Measurements from ENCODE around the gene VAPB.

DNA sequence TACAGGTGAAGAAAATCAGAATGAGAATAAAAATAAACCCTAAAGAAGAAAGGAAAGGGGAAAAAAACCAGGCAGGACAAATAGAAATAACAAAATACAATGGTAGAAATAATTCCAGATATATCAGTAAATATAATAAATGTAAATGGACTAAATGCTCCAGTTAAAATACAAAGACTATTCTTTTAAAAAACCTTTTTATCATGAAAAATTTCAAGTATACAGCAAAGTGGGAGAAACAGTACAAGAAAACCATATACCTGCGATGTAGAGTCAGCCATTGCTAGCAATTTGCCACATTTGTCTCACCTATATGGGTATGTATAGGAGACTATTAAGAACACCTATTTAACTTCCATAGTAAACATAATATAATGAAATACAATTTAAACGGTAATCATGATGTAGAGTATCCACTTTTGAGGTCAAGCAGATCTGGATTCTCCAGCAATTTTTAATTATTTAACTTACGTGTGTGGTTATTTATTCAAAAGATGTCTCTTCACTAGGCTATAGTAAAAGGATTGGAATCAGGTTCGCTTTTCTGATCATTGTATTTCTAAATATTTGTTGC lies 914 bp upstream of the VAPB start:
- TF ChIP-seq, protein P1, sequence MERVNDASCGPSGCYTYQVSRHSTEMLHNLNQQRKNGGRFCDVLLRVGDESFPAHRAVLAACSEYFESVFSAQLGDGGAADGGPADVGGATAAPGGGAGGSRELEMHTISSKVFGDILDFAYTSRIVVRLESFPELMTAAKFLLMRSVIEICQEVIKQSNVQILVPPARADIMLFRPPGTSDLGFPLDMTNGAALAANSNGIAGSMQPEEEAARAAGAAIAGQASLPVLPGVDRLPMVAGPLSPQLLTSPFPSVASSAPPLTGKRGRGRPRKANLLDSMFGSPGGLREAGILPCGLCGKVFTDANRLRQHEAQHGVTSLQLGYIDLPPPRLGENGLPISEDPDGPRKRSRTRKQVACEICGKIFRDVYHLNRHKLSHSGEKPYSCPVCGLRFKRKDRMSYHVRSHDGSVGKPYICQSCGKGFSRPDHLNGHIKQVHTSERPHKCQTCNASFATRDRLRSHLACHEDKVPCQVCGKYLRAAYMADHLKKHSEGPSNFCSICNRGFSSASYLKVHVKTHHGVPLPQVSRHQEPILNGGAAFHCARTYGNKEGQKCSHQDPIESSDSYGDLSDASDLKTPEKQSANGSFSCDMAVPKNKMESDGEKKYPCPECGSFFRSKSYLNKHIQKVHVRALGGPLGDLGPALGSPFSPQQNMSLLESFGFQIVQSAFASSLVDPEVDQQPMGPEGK (CRISPR knock-in tag; IDR thresholded peaks at IDR 0.05; ENCODE audit: borderline replicate concordance): no peak
- TF ChIP-seq TCF4 (CRISPR knock-in tag; IDR thresholded peaks at IDR 0.05; ENCODE audit: borderline replicate concordance): no peak
- TF ChIP-seq TOX (CRISPR knock-in tag; IDR thresholded peaks at IDR 0.05; ENCODE audit: borderline replicate concordance): no peak
- TF ChIP-seq, protein P2, sequence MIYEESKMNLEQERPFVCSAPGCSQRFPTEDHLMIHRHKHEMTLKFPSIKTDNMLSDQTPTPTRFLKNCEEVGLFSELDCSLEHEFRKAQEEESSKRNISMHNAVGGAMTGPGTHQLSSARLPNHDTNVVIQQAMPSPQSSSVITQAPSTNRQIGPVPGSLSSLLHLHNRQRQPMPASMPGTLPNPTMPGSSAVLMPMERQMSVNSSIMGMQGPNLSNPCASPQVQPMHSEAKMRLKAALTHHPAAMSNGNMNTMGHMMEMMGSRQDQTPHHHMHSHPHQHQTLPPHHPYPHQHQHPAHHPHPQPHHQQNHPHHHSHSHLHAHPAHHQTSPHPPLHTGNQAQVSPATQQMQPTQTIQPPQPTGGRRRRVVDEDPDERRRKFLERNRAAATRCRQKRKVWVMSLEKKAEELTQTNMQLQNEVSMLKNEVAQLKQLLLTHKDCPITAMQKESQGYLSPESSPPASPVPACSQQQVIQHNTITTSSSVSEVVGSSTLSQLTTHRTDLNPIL (CRISPR knock-in tag; IDR thresholded peaks at IDR 0.05; ENCODE audit: low read depth): no peak
- no peak for TF ChIP-seq ZC3H10 (CRISPR knock-in tag; IDR thresholded peaks at IDR 0.05)
- no peak for TF ChIP-seq ZFP30 (CRISPR knock-in tag; IDR thresholded peaks at IDR 0.05)
- TF ChIP-seq ZNF70 (CRISPR knock-in tag; IDR thresholded peaks at IDR 0.05): no peak
- TF ChIP-seq ZFP3 (CRISPR knock-in tag; IDR thresholded peaks at IDR 0.05): no peak
